Karpas-422 (cell line): Measurements from ENCODE around the gene RAB5B. TPM values are rescaled to one million over a fixed set of nuclear protein-coding genes. Genes with fewer than 3 reads are reported as not detected.

Experiments used
- DNase-seq: peaks from one replicate; pipeline ENCODE4 v3.0.0-alpha.2; 2015
- H2AFZ ChIP-seq: fragments of 200-600 bp; sonication (generic); 2 replicates; pipeline ENCODE4 v1.6.1; 2014; ENCODE audit warnings: antibody characterized with exemption, low read length, mixed read lengths
- H3K27ac ChIP-seq: fragments of 200-600 bp; sonication (generic); 2 replicates; pipeline ENCODE4 v1.5.1; 2014; ENCODE audit warnings: mild to moderate bottlenecking, low read length, moderate library complexity
- H3K27me3 ChIP-seq: fragments of 200-600 bp; sonication (generic); 2 replicates; pipeline ENCODE4 v1.6.1; 2014; ENCODE audit warnings: low read length, mixed read lengths
- H3K36me3 ChIP-seq: fragments of 200-600 bp; sonication (generic); 2 replicates; pipeline ENCODE4 v1.6.1; 2014; ENCODE audit warnings: low read length, mixed read lengths; ENCODE audit not compliant: insufficient read depth
- H3K4me1 ChIP-seq: fragments of 200-600 bp; sonication (generic); 2 replicates; pipeline ENCODE4 v1.6.1; 2014; ENCODE audit warnings: mild to moderate bottlenecking, low read length, mixed read lengths
- H3K4me2 ChIP-seq: fragments of 200-600 bp; sonication (generic); 2 replicates; pipeline ENCODE4 v1.6.1; 2014; ENCODE audit warnings: low read length, low read depth, mild to moderate bottlenecking; ENCODE audit not compliant: poor library complexity, severe bottlenecking
- H3K4me3 ChIP-seq: fragments of 200-600 bp; sonication (generic); 2 replicates; pipeline ENCODE4 v1.5.1; 2014; ENCODE audit warnings: mild to moderate bottlenecking, antibody characterized with exemption, low read length, mixed read lengths
- H3K79me2 ChIP-seq: fragments of 200-600 bp; sonication (generic); 2 replicates; pipeline ENCODE4 v1.6.1; 2014; ENCODE audit warnings: mild to moderate bottlenecking, low read length, mixed read lengths
- H3K9ac ChIP-seq: fragments of 200-600 bp; sonication (generic); 2 replicates; pipeline ENCODE4 v1.6.0; 2014; ENCODE audit warnings: low read length
- H3K9me2 ChIP-seq: fragments of 200-600 bp; sonication (generic), shearing (Covaris generic); replicated peaks from 2 replicates; pipeline ENCODE4 v1.6.0; 2014; ENCODE audit warnings: mild to moderate bottlenecking, low read length, moderate library complexity; ENCODE audit not compliant: insufficient read depth
- H3K9me3 ChIP-seq: fragments of 300-700, 200-600 bp; sonication (generic); 2 replicates; pipeline ENCODE4 v1.6.1; 2014; ENCODE audit warnings: low read length, mixed read lengths
- H4K20me1 ChIP-seq: fragments of 200-600 bp; sonication (generic); 2 replicates; pipeline ENCODE4 v1.6.1; 2014; ENCODE audit warnings: mild to moderate bottlenecking, antibody characterized with exemption, low read length, low read depth; ENCODE audit not compliant: insufficient read depth
- total RNA-seq: library from RNA; depleted of rRNA; stranded (reverse); fragments of >200 nt; shearing (Covaris generic); gene quantifications from 2 replicates; pipeline ENCODE4 v1.2.3, GENCODE V29; 2014; ENCODE audit warnings: low replicate concordance

Gene RAB5B
- total RNA-seq, 1 experiment from 2014 or later = 62.4 TPM

DNA sequence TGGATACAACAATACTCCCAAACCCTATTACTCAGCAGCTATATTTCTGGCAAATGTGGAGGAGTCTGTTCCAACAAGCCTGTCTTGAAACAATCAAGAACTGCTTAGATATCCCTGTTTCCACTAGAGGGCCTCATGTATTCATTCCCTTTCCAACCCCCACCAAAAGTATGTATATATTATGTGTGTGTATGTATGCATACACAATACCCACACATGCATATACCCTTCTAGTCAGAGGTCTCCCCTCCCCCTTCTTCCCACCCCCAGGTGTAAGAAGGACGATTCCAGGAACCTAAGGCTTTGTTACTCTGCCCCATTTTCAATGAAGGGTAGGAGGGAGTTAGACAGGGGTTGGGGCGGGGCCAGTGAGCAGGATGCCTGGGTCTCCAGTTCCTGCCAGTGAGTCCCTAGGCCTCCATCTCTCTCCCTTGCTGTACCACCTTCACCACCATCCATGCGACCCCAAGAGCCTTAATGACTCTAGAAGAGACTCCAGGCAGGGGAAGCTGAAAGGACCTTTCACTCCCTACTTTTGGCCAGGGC, 43.0 kb upstream of the RAB5B start, which contains the start of gene DGKA:
DGKA (plus strand) TSS at position 392 of the 546 bp plus-strand sequence. CDS start 5,342 bp downstream, outside the sequence.
- Histone ChIP-seq H3K9me3 (no peaks in the 10 kb centered on the region), H3K4me3 (peak within 1 kb of the TSS; percentile 94), H3K4me2 (peak within 1 kb of the TSS; percentile 99), H3K4me1 (peaks cover 55% of the 10 kb centered on the region), H3K79me2 (peaks cover 42% of the 10 kb centered on the region), H3K9me2 (no peaks in the 10 kb centered on the region), H2AFZ (peak within 1 kb of the TSS; percentile 60), H4K20me1 (no peaks in the 10 kb centered on the region; the same call in 1 of the 2 replicates), H3K27ac (peak within 1 kb of the TSS; percentile 96), H3K36me3 (no peaks in the 10 kb centered on the region), H3K9ac (peak within 1 kb of the TSS; percentile 92), H3K27me3 (no peaks in the 10 kb centered on the region)
- peak; percentile 84 for DNase-seq

DNA sequence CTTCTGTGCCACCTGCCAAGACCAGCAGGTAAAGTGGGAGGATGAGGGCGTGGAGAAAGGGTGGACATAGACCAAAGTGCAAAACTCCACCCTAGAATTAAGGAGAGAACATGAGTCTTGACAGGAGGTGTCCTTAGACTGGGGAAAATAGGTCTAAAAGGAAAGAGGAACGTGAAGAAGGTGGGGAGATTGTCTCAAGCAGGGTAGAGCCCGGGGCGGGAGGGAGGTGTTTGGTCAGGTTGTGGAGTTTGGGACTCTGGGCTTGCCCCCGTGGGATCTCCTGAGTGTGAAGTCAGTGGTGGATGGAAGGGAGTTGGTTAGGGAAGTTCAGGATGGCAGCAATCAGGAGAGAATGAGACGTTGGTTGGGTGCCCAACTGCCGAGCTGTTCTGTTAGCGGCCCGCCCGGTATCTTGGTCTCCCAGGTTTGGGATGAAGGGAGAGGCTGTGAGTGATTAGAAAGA, 42.5 kb upstream of the RAB5B start:
- Histone ChIP-seq H3K4me3 (peak overlapping the region; percentile 94), H3K27ac (peak overlapping the region; percentile 96), H3K9me2 (no peaks in the 10 kb centered on the region), H3K9me3 (no peaks in the 10 kb centered on the region), H2AFZ (peak overlapping the region; percentile 47; the same call in 1 of the 2 replicates), H3K27me3 (no peaks in the 10 kb centered on the region), H3K79me2 (peaks cover 37% of the 10 kb centered on the region), H3K4me1 (peaks cover 50% of the 10 kb centered on the region), H3K4me2 (peak overlapping the region; percentile 99), H3K9ac (peak overlapping the region; percentile 92), H3K36me3 (no peaks in the 10 kb centered on the region), H4K20me1 (no peaks in the 10 kb centered on the region; the same call in 1 of the 2 replicates)
- peak; percentile 59 for DNase-seq

DNA sequence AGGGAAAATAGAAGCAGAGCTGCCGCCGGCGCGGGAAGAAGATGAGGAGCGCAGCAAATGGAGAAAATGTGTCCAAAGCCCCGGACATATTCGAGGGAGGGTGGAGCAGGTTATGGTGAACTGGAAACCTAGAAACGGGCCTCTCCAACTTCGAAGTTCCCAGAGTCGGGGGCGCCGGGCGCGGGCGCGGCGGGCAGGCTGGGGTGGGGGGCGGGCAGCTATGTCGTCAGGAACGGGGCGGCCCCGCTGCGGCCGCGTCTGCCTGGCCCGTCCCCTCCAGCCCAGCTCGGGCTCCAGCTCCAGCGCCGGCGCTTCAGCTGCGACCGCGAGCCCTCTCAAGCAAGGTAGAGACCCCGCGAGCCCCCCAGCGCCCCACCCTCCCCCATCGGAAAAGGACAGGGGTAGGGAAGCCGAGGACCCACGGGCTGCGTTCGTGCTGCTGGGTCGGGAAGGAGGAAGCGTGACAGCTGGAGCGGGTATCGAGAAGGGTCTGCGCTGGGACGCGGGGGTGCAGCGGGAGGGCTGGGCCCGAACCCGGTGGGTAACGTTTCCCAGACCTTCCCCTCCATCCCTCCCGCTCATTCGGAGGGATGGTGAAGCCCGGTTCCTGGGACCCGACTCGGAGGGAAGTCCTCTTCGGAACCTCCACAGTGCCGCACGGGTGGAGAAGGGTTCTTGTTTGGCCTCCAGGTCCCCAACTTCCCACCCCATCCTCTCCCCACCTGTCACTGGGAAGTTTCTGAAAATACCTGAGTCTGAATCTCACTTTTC, 41.9 kb upstream of the RAB5B start:
- peak; percentile 75 for DNase-seq
- Histone ChIP-seq H3K9me2 (no peaks in the 10 kb centered on the region), H3K36me3 (no peaks in the 10 kb centered on the region), H3K4me2 (peak overlapping the region; percentile 99), H3K27me3 (no peaks in the 10 kb centered on the region), H3K4me3 (peak overlapping the region; percentile 94), H3K4me1 (peaks cover 50% of the 10 kb centered on the region), H3K79me2 (peaks cover 31% of the 10 kb centered on the region), H3K9ac (peak overlapping the region; percentile 92), H3K9me3 (no peaks in the 10 kb centered on the region), H3K27ac (peak overlapping the region; percentile 96), H2AFZ (peak overlapping the region; percentile 60), H4K20me1 (no peaks in the 10 kb centered on the region)

DNA sequence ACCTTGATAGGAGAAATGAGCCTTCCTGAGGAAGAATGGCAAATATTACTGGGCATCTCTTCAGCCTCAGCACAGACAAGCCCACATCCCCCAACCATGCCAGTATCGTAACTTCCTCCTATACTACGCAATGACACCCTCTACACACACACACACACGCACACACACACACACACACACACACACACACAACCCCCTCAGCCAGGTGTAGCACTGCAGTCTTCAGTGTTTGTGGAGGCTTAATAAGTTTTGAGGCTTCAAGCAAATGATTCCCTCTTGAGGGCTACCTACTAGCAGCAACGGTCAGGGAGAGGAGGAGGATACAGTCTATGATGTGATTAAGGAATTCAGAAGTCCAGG, 41.3 kb upstream of the RAB5B start:
- Histone ChIP-seq H3K9ac (peak overlapping the region; percentile 92), H3K4me2 (peak overlapping the region; percentile 99), H3K9me3 (no peaks in the 10 kb centered on the region), H2AFZ (peak overlapping the region; percentile 60), H3K27ac (peak overlapping the region; percentile 96), H3K9me2 (no peaks in the 10 kb centered on the region), H3K4me1 (peaks cover 50% of the 10 kb centered on the region), H3K27me3 (no peaks in the 10 kb centered on the region), H4K20me1 (no peaks in the 10 kb centered on the region), H3K79me2 (peaks cover 26% of the 10 kb centered on the region), H3K4me3 (peak overlapping the region; percentile 94), H3K36me3 (no peaks in the 10 kb centered on the region)
- DNase-seq = peak; percentile 87

DNA sequence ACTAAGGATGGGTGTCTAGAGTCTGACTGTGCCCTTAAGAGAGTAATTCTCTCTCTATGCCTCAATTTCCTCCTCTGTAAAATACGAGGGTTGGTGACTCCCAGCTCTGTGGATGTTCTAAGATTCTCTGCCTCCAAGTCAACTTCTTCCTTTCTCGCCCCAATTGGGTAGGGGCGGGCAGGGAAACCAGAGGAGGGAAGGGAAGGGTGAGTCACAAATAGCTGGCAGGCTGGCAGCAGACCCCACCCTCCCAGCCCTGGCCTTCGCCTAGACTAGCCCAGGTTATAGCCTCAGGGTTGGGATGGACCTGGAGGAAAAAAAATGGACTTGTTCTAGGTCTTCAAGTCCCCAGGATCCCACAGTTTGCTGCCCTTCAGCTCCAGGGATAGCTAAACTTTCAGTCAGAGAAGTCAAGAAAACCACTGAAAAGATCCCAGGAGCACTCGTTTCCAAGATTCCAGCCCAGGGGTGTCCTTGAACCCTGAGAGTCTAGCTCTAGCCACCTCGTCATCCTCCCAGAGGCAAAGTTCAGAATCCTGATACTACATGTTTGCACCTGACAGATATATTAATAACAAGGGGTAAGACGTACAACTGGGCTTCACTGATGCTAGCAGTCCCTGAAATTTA, 40.6 kb upstream of the RAB5B start:
- Histone ChIP-seq H4K20me1 (no peaks in the 10 kb centered on the region), H3K27me3 (no peaks in the 10 kb centered on the region), H3K4me1 (peaks cover 50% of the 10 kb centered on the region), H3K4me3 (peak overlapping the region; percentile 94), H3K9me3 (no peaks in the 10 kb centered on the region), H3K27ac (peak overlapping the region; percentile 96), H3K9ac (peak overlapping the region; percentile 92), H2AFZ (no peak overlapping the region), H3K4me2 (peak overlapping the region; percentile 99), H3K79me2 (peaks cover 26% of the 10 kb centered on the region), H3K36me3 (no peaks in the 10 kb centered on the region), H3K9me2 (no peaks in the 10 kb centered on the region)
- DNase-seq = no peak

DNA sequence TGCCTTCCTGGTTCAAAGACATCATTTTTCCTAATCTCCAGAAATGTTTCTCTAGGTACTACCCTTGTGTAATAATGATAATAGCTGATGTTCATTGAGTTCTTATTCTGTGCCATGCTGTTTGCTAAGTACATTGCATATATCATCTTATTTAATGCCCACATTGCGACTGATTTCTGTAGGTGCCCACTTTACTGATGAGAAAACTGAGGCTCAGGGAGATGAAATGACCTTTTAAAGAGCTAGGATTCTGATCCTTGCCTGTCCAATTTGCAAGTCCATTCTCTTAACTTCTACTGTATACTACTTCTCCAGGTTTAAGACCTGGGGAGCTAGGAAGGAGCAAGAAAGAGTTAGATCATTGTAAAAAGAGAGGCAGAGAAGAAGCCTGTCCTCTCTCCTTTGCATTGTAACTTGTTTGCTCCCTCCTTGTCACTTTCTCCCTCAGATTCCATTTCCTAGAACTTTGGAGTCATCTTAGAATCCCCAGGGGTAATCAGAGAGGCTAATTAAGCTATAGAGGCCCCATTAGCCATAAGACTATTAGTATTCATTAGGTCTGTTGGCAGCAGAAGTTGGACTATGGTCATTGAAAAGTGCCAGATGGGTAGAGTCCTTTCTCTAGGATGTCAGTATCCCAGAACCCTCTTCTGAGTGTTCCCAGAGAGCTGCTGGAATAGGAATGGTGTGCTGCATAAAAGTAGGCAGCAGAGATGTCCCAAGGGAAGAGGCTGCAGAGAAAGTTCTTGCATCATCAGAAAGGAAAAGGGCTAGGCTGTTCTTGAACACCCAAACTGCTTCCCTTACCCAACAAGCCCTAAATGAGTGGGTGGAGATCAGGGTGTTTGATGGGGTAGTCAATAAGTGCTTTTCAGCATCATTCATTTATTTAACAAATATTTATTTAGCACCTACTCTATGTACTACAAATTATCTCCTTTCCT, 39.8 kb upstream of the RAB5B start:
- Histone ChIP-seq H3K4me1 (peaks cover 44% of the 10 kb centered on the region), H4K20me1 (no peaks in the 10 kb centered on the region), H3K36me3 (no peaks in the 10 kb centered on the region), H3K9me2 (no peaks in the 10 kb centered on the region), H3K4me2 (peak overlapping the region; percentile 99), H3K4me3 (no peak overlapping the region), H2AFZ (no peak overlapping the region), H3K79me2 (peaks cover 23% of the 10 kb centered on the region), H3K9me3 (no peaks in the 10 kb centered on the region), H3K27me3 (no peaks in the 10 kb centered on the region), H3K27ac (no peak overlapping the region), H3K9ac (no peak overlapping the region)
- no peak for DNase-seq

DNA sequence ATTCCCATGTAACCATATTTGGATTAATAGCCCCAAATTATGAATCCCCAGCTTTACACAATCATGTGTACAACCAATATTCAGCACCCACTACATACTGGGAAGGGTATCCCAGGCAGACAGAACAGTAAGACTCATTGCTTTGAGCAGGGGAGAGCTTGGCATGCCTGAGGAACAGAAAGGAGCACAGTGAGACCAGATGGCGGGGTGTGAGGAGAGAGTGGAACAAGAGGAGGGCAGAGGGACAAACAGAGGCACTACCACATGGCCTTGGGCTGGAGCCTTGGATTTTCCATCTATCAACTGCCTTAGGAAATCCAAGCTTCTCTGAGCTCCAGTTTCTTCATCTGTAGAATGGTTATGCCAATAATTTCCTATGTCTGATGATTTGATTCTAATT, 39.1 kb upstream of the RAB5B start:
- no peak overlapping the region for H3K4me2 ChIP-seq
- H3K36me3 ChIP-seq = no peaks in the 10 kb centered on the region
- H3K4me3 ChIP-seq = no peak overlapping the region
- H2AFZ ChIP-seq = no peak overlapping the region
- H3K79me2 ChIP-seq = peaks cover 23% of the 10 kb centered on the region
- H4K20me1 ChIP-seq = no peaks in the 10 kb centered on the region
- H3K4me1 ChIP-seq = peaks cover 40% of the 10 kb centered on the region
- DNase-seq = no peak
- no peaks in the 10 kb centered on the region for H3K9me3 ChIP-seq
- no peak overlapping the region for H3K9ac ChIP-seq
- H3K27me3 ChIP-seq = no peaks in the 10 kb centered on the region
- no peak overlapping the region for H3K27ac ChIP-seq
- H3K9me2 ChIP-seq = no peaks in the 10 kb centered on the region
